ENCODE results near the gene SNRNP27. TPM values are rescaled to one million over a fixed set of nuclear protein-coding genes. Genes with fewer than 3 reads are reported as not detected.

SNRNP27 gene
- total and polyA plus RNA-seq, 2 of the 8 experiments (the other 6 are each of a cell fraction or from before 2014, with no cell fraction given), result 11.1 to 40.5 TPM

DNA sequence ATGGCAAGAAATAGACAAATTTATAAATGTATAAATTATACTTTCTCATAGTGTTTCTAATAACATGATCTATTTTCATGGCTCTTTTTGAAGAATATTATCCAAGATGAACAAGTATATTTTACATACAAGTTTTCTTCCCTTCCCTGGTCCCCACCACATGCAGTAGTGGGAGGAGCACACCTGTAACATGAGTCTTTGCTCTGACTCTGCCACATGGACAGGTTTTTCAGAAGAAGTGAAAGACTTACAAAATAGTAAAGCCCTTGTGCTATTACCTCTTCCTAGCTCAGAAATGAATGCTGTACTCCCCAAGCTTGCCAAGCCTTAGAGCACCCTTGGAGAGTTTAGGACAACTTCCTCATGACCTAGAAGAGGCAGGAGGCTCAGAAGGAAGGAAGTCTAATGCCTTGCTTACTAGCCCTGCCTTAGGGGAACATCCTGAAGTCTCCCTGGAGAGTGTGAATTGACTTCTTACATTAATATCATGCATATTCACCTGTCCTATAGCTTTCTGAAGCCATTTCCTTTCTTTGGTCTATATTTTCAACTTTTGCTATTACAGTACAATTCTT lies 39.6 kb downstream of the SNRNP27 start:
- H3K79me2 ChIP-seq (ENCODE audit: control insufficient read depth in 1 of 2, insufficient read depth in 2 of 2, low read length in 2 of 2), result no peaks in the 10 kb centered on the region
- no peaks in the 10 kb centered on the region for H4K20me1 ChIP-seq (replicated peaks in 1 of 2; ENCODE audit: control insufficient read depth in 1 of 2, insufficient read depth in 2 of 2, low read length in 2 of 2)
- no peak overlapping the region for H2BK120ac ChIP-seq (replicated peaks; ENCODE audit: low read depth, low read length)
- H2BK12ac ChIP-seq (ENCODE audit: low read depth, low read length), result no peak overlapping the region
- H4K8ac ChIP-seq (ENCODE audit: extremely low read depth, insufficient read depth, low read length), result no peak overlapping the region
- no peak overlapping the region for H3K23ac ChIP-seq (ENCODE audit: insufficient read length)
- no peak overlapping the region for H3K4me3 ChIP-seq (ENCODE audit: extremely low read depth in 1 of 4, insufficient read depth in 2 of 4, low read depth in 3 of 4, low read length in 4 of 4)
- H4K91ac ChIP-seq (replicated peaks; ENCODE audit: insufficient read length, low read length), result no peak overlapping the region
- H3K79me1 ChIP-seq (ENCODE audit: low read depth, low read length), result no peaks in the 10 kb centered on the region
- H3K18ac ChIP-seq (ENCODE audit: extremely low read depth, low read length), result no peak overlapping the region
- TF ChIP-seq KDM5A (IDR thresholded peaks at IDR 0.05; ENCODE audit: low read length) (no peak), TBP (IDR thresholded peaks at IDR 0.05; ENCODE audit: low read depth, low read length) (no peak), KDM4A (IDR thresholded peaks at IDR 0.05; ENCODE audit: low read depth, low read length, severe bottlenecking) (no peak), EZH2 (IDR thresholded peaks at IDR 0.05; ENCODE audit: low read depth, low read length, severe bottlenecking) (no peak), CHD1 (IDR thresholded peaks at IDR 0.05; ENCODE audit: low read depth, low read length) (no peak), TAF1 (IDR thresholded peaks at IDR 0.05; ENCODE audit: low read depth, low read length) (no peak), NANOG (IDR thresholded peaks at IDR 0.05; ENCODE audit: insufficient read depth, low read depth, low read length, poor library complexity, severe bottlenecking) (no peak), EGR1 (IDR thresholded peaks at IDR 0.05; ENCODE audit: borderline replicate concordance, low read depth, low read length) (no peak), CBX8 (IDR thresholded peaks at IDR 0.05; ENCODE audit: borderline replicate concordance, low read depth, low read length) (no peak), CTBP2 (IDR thresholded peaks at IDR 0.05; ENCODE audit: borderline replicate concordance, insufficient read depth, insufficient read length, low read length) (no peak), SP1 (IDR thresholded peaks at IDR 0.05; ENCODE audit: low read depth, low read length) (no peak), SP2 (IDR thresholded peaks at IDR 0.05; ENCODE audit: low read length) (no peak), ASH2L (IDR thresholded peaks at IDR 0.05; ENCODE audit: low read length) (no peak), EP300 (IDR thresholded peaks at IDR 0.05; ENCODE audit: borderline replicate concordance in 1 of 2, low read depth in 2 of 2, low read length in 2 of 2) (no peak), RFX5 (IDR thresholded peaks at IDR 0.05; ENCODE audit: borderline replicate concordance, low read depth, low read length) (no peak)
- H2BK15ac ChIP-seq (ENCODE audit: low read length), result no peak overlapping the region
- no peak overlapping the region for H2BK20ac ChIP-seq (ENCODE audit: low read length)
- no peak overlapping the region for H3K14ac ChIP-seq (ENCODE audit: insufficient read length)
- FAIRE-seq (no peak), DNase-seq (ENCODE audit: low read depth in 1 of 2, low spot score in 2 of 2) (no peak)
- ChIA-PET CTCF (ENCODE audit: partially characterized antibody) (interaction anchor here (0.9 to 2.8 kb wide), 5 partner anchors 12 to 138 kb away, joined by 3 to 11 read pairs (median 6); no protein-coding TSS in a partner anchor), POLR2A (ENCODE audit: partially characterized antibody) (interaction anchor here (0.6 to 2.3 kb wide), 3 partner anchors 19 to 133 kb away, joined by 3 to 6 read pairs (median 4); partner anchors contain the start of gene MXD1)
- H3K56ac ChIP-seq (replicated peaks; ENCODE audit: insufficient read length, low read depth, low read length), result no peak overlapping the region
- no peak overlapping the region for H2AK5ac ChIP-seq (ENCODE audit: low read depth, low read length)
- H3K23me2 ChIP-seq (ENCODE audit: low read depth, low read length), result no peaks in the 10 kb centered on the region
- H2BK5ac ChIP-seq (ENCODE audit: low read depth, low read length), result no peak overlapping the region
- H3K9ac ChIP-seq (replicated peaks in 1 of 4; ENCODE audit: extremely low read depth in 1 of 4, low read depth in 3 of 4, low read length in 3 of 4), result no peak overlapping the region
- no peak overlapping the region for H3K4me2 ChIP-seq (ENCODE audit: insufficient read depth in 1 of 2, low read depth in 2 of 2, low read length in 2 of 2)
- no peaks in the 10 kb centered on the region for H3K27me3 ChIP-seq (replicated peaks in 1 of 4; ENCODE audit: control insufficient read depth in 3 of 4, extremely low read depth in 1 of 4, insufficient read depth in 3 of 4, low read length in 3 of 4)
- H4K5ac ChIP-seq (ENCODE audit: insufficient read length, low read depth, low read length), result no peak overlapping the region
- no peaks in the 10 kb centered on the region for H3K9me3 ChIP-seq (ENCODE audit: insufficient read depth in 2 of 2, low read depth in 1 of 2, low read length in 1 of 2)
- peaks cover 0 to 6% (median 3%) of the 10 kb centered on the region in 4 experiments; a peak in 3 of 7 replicates for H3K4me1 ChIP-seq (replicated peaks in 1 of 4; ENCODE audit: control insufficient read depth in 3 of 4, insufficient read depth in 4 of 4, low read length in 3 of 4)
- 0 out of 2 replicates have a peak overlapping the region, but pooled peaks have one; percentile 35 for H2AFZ ChIP-seq (ENCODE audit: low read length)
- no peak overlapping the region for H3K27ac ChIP-seq (ENCODE audit: low read depth, low read length)
- no peak overlapping the region for H3K4ac ChIP-seq (replicated peaks; ENCODE audit: insufficient read length, low read depth, low read length)
- peaks cover 0 to 3% (median 0%) of the 10 kb centered on the region in 4 experiments; a peak in 2 of 8 replicates for H3K36me3 ChIP-seq (ENCODE audit: control insufficient read depth in 2 of 4, insufficient read depth in 4 of 4, low read length in 3 of 4)

Data from H1 (cell line).